Neural cell (in vitro differentiated cells): Measurements from ENCODE around the gene SLC23A1. TPM values are rescaled to one million over a fixed set of nuclear protein-coding genes. Genes with fewer than 3 reads are reported as not detected.
A peak's percentile ranks its signal among the peaks of the same experiment; 100 is the strongest.

Experiments used
- H2AFZ ChIP-seq: fragments of 200-600, 300-800 bp; sonication (generic), shearing (Covaris generic); 2 replicates; pipeline ENCODE4 v1.6.0; 2014; ENCODE audit warnings: low read depth, mild to moderate bottlenecking, antibody characterized with exemption, low read length, moderate library complexity
- H3F3A ChIP-seq: fragments of 200-600 bp; shearing (Covaris generic); 2 replicates; pipeline ENCODE4 v1.6.1; 2016; ENCODE audit warnings: mild to moderate bottlenecking, moderate library complexity, mixed read lengths, antibody characterized with exemption, low read length; ENCODE audit not compliant: insufficient read depth, poor library complexity, severe bottlenecking
- H3K27ac ChIP-seq: fragments of 200-600, 300-800 bp; sonication (generic), shearing (Covaris generic); 2 replicates; pipeline ENCODE4 v1.5.1; 2014; ENCODE audit warnings: mild to moderate bottlenecking, low read length, moderate library complexity
- H3K27me3 ChIP-seq: fragments of 300-800, 200-600 bp; sonication (generic), shearing (Covaris generic); 2 replicates; pipeline ENCODE4 v1.6.0; 2014; ENCODE audit warnings: mild to moderate bottlenecking, low read depth, low read length, moderate library complexity; ENCODE audit not compliant: insufficient read depth
- H3K36me3 ChIP-seq: fragments of 300-800, 200-600 bp; sonication (generic), shearing (Covaris generic); 2 replicates; pipeline ENCODE4 v1.5.1; 2014; ENCODE audit warnings: mild to moderate bottlenecking, antibody characterized with exemption, low read length, moderate library complexity; ENCODE audit not compliant: insufficient read depth
- H3K4me2 ChIP-seq: fragments of 300-800, 200-600 bp; sonication (generic), shearing (Covaris generic); 2 replicates; pipeline ENCODE4 v1.6.0; 2014; ENCODE audit warnings: mild to moderate bottlenecking, low read length
- H3K4me3 ChIP-seq: fragments of 300-800, 200-600 bp; sonication (generic), shearing (Covaris generic); 2 replicates; pipeline ENCODE4 v1.5.1; 2014; ENCODE audit warnings: mild to moderate bottlenecking, low read length, moderate library complexity
- H3K79me2 ChIP-seq: fragments of 200-600 bp; shearing (Covaris generic); replicated peaks from 2 replicates; pipeline ENCODE4 v1.6.0; 2014; ENCODE audit warnings: mild to moderate bottlenecking, low read length, moderate library complexity; ENCODE audit not compliant: insufficient read depth
- H3K9ac ChIP-seq: fragments of 300-800, 200-600 bp; sonication (generic), shearing (Covaris generic); 2 replicates; pipeline ENCODE4 v1.6.1; 2016; ENCODE audit warnings: mild to moderate bottlenecking, low read length, mixed read lengths
- H3K9me2 ChIP-seq: fragments of 200-600 bp; shearing (Covaris generic); 2 replicates; pipeline ENCODE4 v1.6.1; 2016; ENCODE audit warnings: mild to moderate bottlenecking, low read length, mixed read lengths; ENCODE audit not compliant: insufficient read depth
- H3K9me3 ChIP-seq: fragments of 200-600, 300-800 bp; sonication (generic), shearing (Covaris generic); 2 replicates; pipeline ENCODE4 v1.6.1; 2016; ENCODE audit warnings: mild to moderate bottlenecking, mixed run types, low read length, moderate library complexity, mixed read lengths
- H4K20me1 ChIP-seq: fragments of 200-600 bp; shearing (Covaris generic); 2 replicates; pipeline ENCODE4 v1.6.1; 2016; ENCODE audit warnings: mild to moderate bottlenecking, mixed run types; ENCODE audit not compliant: insufficient read depth
- EP300 ChIP-seq: fragments of 450-650 bp; conservative IDR thresholded peaks from 2 replicates; pipeline ENCODE4 v1.6.1; 2014; ENCODE audit warnings: antibody characterized with exemption, mild to moderate bottlenecking, moderate library complexity; ENCODE audit not compliant: poor library complexity, severe bottlenecking
- EZH2 ChIP-seq: fragments of 200-600, 300-800 bp; shearing (Covaris generic), sonication (generic); IDR thresholded peaks from 2 replicates; pipeline ENCODE4 v1.6.1; 2014; ENCODE audit warnings: antibody characterized with exemption, low read length, borderline replicate concordance, mild to moderate bottlenecking; ENCODE audit not compliant: insufficient read depth, poor library complexity, severe bottlenecking
- MXI1 ChIP-seq: fragments of 450-650 bp; conservative IDR thresholded peaks from 2 replicates; pipeline ENCODE4 v1.6.1; 2014; ENCODE audit warnings: antibody characterized with exemption, mild to moderate bottlenecking; ENCODE audit not compliant: poor library complexity, severe bottlenecking
- POLR2AphosphoS5 ChIP-seq: IDR thresholded peaks from 2 replicates; pipeline ENCODE4 v1.6.1; 2012
- RAD21 ChIP-seq: fragments of 450-650 bp; conservative IDR thresholded peaks from 2 replicates; pipeline ENCODE4 v1.6.1; 2014; ENCODE audit warnings: antibody characterized with exemption, mild to moderate bottlenecking, moderate library complexity
- SMC3 ChIP-seq: fragments of 450-650 bp; conservative IDR thresholded peaks from 2 replicates; pipeline ENCODE4 v1.6.1; 2014; ENCODE audit warnings: antibody characterized with exemption, mild to moderate bottlenecking, moderate library complexity; ENCODE audit not compliant: poor library complexity
- TAF1 ChIP-seq: IDR thresholded peaks from 2 replicates; pipeline ENCODE4 v1.6.1; 2012; ENCODE audit warnings: low read depth
- polyA plus RNA-seq: library from polyadenylated mRNA; depleted of rRNA; stranded (reverse); fragments of >200 nt; gene quantifications from 2 replicates; pipeline ENCODE4 v1.2.3, GENCODE V29; 2014
- TF ChIP-seq, protein P1 (sequence below): IDR thresholded peaks from 2 replicates; pipeline ENCODE4 v1.6.1; 2012; ENCODE audit warnings: borderline replicate concordance
- TF ChIP-seq, protein P2 (sequence below): fragments of 450-650 bp; IDR thresholded peaks from 2 replicates; pipeline ENCODE4 v1.5.1; 2014; ENCODE audit warnings: antibody characterized with exemption, mild to moderate bottlenecking, moderate library complexity; ENCODE audit not compliant: poor library complexity, severe bottlenecking

The SLC23A1 gene
- polyA plus RNA-seq, 1 donor from 2014 or later = not detected

DNA sequence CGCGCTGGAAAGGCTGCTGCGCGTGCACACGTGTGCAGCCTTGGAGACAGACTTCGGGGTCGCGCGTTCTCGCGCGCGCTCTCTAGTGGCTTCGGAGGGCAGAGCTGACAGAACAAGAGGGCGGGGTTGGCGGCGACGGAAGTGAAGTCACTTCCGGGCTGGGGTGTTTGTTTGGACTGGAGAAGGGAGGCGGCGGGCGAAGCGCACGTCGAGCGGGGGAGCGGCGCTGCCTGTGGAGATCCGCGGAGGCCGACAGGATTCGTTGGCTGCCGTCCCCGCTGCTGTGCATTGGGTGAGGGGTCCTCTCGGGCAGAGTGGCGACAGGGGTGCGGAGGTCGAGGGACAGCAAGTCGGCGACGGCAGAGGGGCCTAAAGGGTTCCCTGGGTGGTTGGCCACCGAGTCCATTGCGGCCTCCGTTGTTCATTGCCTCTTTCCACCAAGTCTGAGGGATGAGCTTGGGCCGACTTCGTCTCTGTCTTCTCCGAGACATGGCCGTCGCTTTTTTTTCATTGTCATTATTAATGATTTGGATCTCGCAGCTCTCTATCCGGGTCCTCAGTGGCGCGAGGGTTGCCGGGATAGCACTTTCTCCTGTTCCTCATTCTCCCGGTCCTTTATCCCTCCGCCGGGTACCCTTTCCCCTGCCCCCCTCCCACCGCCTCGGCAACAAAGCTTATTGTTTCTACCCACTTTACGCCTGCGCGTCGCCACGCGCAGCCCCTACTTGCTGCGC lies 41.2 kb downstream of the SLC23A1 start, which contains the start of gene PAIP2:
TSS of gene PAIP2 (plus strand) at position 166 of the 734 bp plus-strand sequence. CDS start 21,931 bp downstream, outside the sequence.
- Histone ChIP-seq H3K79me2 (peaks cover 45% of the 10 kb centered on the region), H3K4me2 (peak within 1 kb of the TSS; percentile 81), H2AFZ (peak within 1 kb of the TSS; percentile 56), H3K9me3 (no peaks in the 10 kb centered on the region), H4K20me1 (peaks cover 19% of the 10 kb centered on the region), H3K4me3 (peak within 1 kb of the TSS; percentile 98), H3K9ac (peak within 1 kb of the TSS; percentile 100), H3K36me3 (no peaks in the 10 kb centered on the region), H3K27ac (peak within 1 kb of the TSS; percentile 100), H3K9me2 (no peaks in the 10 kb centered on the region), H3F3A (no peaks in the 10 kb centered on the region), H3K27me3 (no peaks in the 10 kb centered on the region)
- TF ChIP-seq, protein P1, sequence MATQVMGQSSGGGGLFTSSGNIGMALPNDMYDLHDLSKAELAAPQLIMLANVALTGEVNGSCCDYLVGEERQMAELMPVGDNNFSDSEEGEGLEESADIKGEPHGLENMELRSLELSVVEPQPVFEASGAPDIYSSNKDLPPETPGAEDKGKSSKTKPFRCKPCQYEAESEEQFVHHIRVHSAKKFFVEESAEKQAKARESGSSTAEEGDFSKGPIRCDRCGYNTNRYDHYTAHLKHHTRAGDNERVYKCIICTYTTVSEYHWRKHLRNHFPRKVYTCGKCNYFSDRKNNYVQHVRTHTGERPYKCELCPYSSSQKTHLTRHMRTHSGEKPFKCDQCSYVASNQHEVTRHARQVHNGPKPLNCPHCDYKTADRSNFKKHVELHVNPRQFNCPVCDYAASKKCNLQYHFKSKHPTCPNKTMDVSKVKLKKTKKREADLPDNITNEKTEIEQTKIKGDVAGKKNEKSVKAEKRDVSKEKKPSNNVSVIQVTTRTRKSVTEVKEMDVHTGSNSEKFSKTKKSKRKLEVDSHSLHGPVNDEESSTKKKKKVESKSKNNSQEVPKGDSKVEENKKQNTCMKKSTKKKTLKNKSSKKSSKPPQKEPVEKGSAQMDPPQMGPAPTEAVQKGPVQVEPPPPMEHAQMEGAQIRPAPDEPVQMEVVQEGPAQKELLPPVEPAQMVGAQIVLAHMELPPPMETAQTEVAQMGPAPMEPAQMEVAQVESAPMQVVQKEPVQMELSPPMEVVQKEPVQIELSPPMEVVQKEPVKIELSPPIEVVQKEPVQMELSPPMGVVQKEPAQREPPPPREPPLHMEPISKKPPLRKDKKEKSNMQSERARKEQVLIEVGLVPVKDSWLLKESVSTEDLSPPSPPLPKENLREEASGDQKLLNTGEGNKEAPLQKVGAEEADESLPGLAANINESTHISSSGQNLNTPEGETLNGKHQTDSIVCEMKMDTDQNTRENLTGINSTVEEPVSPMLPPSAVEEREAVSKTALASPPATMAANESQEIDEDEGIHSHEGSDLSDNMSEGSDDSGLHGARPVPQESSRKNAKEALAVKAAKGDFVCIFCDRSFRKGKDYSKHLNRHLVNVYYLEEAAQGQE = peak; percentile 96
- TF ChIP-seq EZH2 (no peak), EP300 (peak; percentile 79), MXI1 (peak; percentile 93), POLR2AphosphoS5 (peak; percentile 100), TAF1 (peak; percentile 93), SMC3 (peak; percentile 77), RAD21 (peak; percentile 71)
- TF ChIP-seq, protein P2, sequence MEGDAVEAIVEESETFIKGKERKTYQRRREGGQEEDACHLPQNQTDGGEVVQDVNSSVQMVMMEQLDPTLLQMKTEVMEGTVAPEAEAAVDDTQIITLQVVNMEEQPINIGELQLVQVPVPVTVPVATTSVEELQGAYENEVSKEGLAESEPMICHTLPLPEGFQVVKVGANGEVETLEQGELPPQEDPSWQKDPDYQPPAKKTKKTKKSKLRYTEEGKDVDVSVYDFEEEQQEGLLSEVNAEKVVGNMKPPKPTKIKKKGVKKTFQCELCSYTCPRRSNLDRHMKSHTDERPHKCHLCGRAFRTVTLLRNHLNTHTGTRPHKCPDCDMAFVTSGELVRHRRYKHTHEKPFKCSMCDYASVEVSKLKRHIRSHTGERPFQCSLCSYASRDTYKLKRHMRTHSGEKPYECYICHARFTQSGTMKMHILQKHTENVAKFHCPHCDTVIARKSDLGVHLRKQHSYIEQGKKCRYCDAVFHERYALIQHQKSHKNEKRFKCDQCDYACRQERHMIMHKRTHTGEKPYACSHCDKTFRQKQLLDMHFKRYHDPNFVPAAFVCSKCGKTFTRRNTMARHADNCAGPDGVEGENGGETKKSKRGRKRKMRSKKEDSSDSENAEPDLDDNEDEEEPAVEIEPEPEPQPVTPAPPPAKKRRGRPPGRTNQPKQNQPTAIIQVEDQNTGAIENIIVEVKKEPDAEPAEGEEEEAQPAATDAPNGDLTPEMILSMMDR = peak; percentile 99

DNA sequence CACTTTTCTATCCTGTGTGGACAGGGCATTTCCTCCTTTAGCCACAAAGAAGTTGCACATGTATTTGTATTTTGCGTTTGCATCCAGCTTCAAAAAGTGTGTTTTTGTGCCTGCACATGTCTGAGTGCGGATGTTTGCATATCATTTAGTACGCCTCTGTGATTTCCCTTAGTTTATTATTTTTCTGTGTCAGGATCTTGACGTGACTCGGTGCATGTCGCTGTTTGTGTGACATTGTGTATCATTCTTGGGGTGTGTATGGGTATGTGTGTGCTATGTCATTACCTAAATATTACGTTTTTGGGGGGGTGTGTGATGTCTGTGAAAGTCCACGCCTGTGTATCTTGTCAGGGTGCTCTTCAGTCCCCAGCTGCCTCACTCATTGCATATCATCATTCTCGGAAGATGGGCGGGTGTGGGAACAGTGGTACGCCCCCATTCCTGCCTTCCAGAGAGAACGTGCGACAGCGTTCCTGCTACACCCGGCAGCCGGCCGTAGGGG lies 41.9 kb downstream of the SLC23A1 start:
- TF ChIP-seq, protein P2 = no peak
- no peak for TF ChIP-seq EZH2
- no peak for TF ChIP-seq RAD21
- no peak for TF ChIP-seq TAF1
- no peak for TF ChIP-seq MXI1
- TF ChIP-seq, protein P1 = no peak
- TF ChIP-seq SMC3 = no peak
- peak overlapping the region; percentile 98 for H3K4me3 ChIP-seq

More for the DNA sequence above, 41.9 kb downstream of the SLC23A1 start:
- no peaks in the 10 kb centered on the region for H3K9me2 ChIP-seq
- peaks cover 5% of the 10 kb centered on the region for H3F3A ChIP-seq
- no peaks in the 10 kb centered on the region for H3K36me3 ChIP-seq
- H4K20me1 ChIP-seq = peaks cover 19% of the 10 kb centered on the region
- H3K79me2 ChIP-seq = peaks cover 40% of the 10 kb centered on the region
- peak overlapping the region; percentile 74 for H3K4me2 ChIP-seq
- H3K27me3 ChIP-seq = no peaks in the 10 kb centered on the region
- H3K9me3 ChIP-seq = no peaks in the 10 kb centered on the region
- peak overlapping the region; percentile 100 for H3K27ac ChIP-seq
- H3K9ac ChIP-seq = peak overlapping the region; percentile 100
- peak overlapping the region; percentile 56 for H2AFZ ChIP-seq
